DND-41 (cell line): ENCODE results near the gene KLF4.

Experiments
- EZH2 ChIP-seq: IDR thresholded peaks from 3 replicates; pipeline ENCODE4 v1.6.1; 2012; ENCODE audit warnings: borderline replicate concordance, low read depth, mild to moderate bottlenecking, moderate library complexity, low read length, inconsistent platforms; ENCODE audit not compliant: severe bottlenecking
- TF ChIP-seq, protein P1 (sequence below): IDR thresholded peaks from 2 replicates; pipeline ENCODE4 v1.5.1; 2012; ENCODE audit warnings: borderline replicate concordance, low read length, moderate library complexity, mild to moderate bottlenecking; ENCODE audit not compliant: poor library complexity, severe bottlenecking; ENCODE audit errors: extremely low read depth

DNA sequence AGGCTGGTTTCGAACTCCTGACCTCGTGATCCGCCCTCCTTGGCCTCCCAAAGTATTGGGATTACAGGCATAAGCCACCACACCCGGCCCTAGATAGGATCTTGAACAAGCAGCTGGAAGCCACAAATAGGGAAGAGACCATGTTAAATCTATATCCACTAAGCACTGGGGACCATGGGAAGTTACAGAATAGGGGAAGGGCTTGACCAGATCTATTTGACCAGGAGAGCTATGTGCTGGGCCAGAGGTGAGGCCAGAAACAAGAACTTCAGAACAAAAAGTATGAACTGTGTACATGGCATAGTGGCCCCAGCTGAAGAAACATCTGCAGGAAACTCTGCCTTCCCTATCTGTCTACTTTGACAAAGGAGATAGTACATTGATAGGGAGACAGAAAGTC, 10.8 kb downstream of the KLF4 start:
- TF ChIP-seq, protein P1, sequence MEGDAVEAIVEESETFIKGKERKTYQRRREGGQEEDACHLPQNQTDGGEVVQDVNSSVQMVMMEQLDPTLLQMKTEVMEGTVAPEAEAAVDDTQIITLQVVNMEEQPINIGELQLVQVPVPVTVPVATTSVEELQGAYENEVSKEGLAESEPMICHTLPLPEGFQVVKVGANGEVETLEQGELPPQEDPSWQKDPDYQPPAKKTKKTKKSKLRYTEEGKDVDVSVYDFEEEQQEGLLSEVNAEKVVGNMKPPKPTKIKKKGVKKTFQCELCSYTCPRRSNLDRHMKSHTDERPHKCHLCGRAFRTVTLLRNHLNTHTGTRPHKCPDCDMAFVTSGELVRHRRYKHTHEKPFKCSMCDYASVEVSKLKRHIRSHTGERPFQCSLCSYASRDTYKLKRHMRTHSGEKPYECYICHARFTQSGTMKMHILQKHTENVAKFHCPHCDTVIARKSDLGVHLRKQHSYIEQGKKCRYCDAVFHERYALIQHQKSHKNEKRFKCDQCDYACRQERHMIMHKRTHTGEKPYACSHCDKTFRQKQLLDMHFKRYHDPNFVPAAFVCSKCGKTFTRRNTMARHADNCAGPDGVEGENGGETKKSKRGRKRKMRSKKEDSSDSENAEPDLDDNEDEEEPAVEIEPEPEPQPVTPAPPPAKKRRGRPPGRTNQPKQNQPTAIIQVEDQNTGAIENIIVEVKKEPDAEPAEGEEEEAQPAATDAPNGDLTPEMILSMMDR = no peak
- TF ChIP-seq EZH2 = no peak
